IPS-11a (cell line): ENCODE data around the gene COPS9.

Experiments used
- H3K4me3 ChIP-seq: one replicate; pipeline ENCODE4 v1.5.1; 2013; ENCODE audit warnings: low read depth, low read length, control low read depth

Gene COPS9

GRCh38 chr2:240137596-240138253 is 1.6 kb upstream of the COPS9 start:
- H3K4me3 ChIP-seq = no peak overlapping the region

DNA sequence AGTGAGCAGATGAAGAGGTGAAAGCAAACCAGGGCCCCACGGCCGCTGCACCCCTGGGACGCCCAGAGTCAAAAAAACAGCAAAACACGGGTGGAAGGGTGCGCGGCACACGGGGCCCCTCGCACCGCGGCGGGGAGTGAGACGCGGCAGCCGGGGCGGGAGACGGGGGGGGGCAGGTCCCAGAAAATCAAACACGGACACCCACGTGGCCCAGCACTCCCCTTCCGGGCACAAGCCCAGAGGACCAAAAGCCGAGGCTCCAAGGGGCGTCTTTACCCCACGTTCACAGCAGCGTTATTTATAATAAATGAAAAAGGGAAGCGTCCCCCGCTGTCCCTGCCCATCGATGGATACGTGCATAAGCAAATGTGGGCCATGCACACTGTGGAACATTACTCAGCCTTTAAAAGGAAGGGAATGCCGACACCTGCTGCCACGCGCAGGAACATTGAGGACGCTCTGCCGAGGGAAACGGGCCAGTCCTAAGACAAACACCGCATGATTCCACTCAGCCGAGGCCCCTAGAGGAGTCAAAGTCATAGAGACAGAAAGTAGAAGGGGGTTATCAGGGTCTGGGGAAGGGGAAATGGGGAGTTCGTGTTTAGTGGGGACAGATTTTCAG is 677 bp upstream of the COPS9 start:
- peak overlapping the region; percentile 89 for H3K4me3 ChIP-seq

- H3K4me3 ChIP-seq = peak overlapping the region; percentile 89
Observed at GRCh38 chr2:240135706-240136012, 446 bp downstream of the COPS9 start.

DNA sequence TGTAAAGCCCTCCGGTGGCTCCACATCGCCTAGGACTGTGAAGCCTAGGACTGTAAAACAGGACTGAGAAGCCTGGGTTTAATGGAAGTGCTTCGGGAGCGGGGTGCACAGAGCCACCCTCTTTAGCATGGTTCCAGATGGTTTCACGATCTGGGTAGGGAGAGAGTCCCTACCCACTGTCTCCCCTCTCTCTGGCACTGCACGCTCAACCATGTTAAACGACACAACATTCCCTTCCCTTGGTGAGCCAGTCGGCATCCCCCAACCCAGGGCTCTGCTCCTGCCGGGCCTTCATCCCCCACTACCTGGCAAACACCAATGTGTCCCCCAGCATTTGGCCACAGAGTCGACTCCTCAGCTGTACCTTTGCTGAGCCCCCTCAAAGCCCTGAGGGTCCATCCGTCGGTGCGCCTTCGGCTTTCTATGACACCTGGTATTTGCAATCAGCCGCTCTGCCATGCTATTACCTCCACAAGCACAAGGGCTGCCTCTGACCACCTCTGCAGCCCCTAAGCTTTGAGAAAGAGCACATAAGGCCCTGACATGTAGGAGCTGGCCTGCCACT is 1.1 kb downstream of the COPS9 start:
- H3K4me3 ChIP-seq = peak overlapping the region; percentile 89

DNA sequence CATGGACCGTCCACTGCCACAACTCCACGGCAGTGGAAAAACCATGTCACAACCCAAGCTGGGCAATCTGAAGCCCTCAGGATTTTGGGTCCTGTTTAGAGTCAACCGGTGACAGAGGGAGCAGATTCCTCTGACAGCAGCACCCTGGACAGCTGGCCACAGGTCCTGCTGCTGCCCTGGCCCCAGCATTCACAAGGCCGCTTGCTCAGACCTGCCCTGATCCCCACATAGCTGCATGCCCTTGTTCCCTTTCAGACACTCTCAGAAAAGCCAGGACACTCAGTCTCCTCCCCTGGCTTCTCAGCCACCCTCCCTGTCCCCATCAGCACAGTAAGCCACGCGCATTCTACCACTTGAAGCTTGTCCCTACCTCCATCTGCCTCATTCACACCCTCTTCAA is 1.6 kb downstream of the COPS9 start:
- no peak overlapping the region for H3K4me3 ChIP-seq

DNA sequence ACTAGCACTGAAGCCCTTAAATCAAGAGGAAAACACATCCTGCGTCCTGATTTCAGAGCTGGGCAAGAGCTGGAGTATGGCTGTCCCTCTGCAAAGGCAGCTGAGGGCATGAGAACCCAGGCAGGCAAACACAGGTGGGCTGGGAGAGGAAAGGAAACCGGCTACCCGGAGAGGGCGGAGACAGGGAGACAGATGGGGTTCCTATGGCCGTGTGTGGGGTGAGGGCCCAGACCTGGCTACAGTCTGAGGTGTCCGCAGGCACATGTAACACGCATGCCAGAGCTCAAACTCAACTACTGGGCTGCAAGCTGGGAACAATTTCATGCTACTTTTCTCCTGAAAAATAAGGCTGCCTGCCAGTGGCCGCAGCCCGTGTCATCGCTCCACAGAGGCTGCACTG is 2.7 kb downstream of the COPS9 start:
- H3K4me3 ChIP-seq = no peak overlapping the region

DNA sequence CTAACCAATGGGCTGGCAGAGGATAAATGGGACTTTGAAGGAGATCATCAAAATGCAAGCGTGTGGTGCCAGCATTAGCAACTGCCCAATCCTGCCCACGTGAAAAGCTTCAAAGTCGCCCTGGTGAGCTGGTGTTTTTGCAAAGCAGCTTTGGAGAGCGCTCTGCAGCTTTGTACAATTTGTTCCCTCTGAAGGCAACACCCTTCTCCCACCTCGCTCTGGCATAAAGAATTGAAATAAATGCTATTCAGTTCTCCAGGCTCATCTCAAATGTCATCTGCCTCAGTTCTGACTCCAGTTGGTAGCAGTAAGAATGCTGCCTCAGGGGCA is 3.5 kb downstream of the COPS9 start:
- no peak overlapping the region for H3K4me3 ChIP-seq

DNA sequence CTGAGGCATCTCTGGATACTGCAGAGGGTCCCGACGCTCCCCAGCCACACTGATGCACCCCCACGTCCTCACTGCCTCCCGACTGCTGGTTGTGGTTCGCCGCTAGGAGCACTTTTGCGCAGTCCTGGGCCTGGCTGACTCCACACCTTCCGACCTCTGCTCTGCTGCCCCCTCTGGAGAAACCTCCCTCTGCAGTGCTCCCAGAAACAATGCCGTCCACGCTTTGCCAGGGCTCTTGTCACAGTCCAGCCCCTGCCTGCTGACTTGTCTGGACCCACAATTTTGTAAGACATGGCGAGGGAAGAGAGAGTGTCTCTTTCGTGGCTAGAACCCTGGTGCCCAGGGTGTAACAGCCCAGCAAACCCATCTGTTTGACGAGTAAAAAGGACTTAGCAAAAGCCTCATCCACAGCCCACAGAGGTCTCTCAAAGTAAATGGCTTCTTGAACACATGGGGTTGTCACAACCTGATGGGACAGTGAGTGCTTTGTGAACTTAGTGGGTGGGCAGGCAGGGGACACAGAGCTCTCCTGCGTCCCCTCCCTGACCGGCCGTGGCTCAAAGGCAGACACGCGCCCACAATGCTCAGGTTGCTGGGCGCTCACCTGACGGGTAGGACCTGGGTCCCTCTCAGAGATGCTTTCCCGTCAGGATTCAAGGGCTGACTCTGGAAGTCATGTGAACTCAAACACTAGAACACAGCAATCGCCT is 4.0 kb downstream of the COPS9 start:
- no peak overlapping the region for H3K4me3 ChIP-seq

DNA sequence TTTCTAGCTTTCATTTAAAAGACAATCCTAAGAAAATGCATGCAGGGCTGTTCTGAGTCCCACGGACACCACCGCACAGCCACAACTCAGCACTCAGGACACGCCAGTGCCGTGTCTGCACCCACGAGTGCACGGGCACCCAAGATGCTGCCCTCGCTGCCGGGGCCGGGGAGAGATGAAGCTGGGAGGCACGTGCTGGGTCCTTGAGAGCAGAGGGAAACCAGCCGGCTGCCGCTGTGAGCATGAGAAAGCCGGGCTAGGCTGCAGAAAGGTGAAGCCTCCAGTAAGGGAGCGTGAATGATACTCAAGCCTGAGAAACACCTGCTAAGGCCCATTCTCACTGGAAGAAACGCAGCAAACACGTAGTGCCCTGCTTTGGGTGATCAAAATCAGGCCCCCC is 4.8 kb downstream of the COPS9 start:
- H3K4me3 ChIP-seq = no peak overlapping the region

- H3K4me3 ChIP-seq = no peak overlapping the region
Observed at GRCh38 chr2:240130393-240131195, 5.5 kb downstream of the COPS9 start.

- H3K4me3 ChIP-seq = no peak overlapping the region
Observed at GRCh38 chr2:240129731-240130392, 6.2 kb downstream of the COPS9 start.

DNA sequence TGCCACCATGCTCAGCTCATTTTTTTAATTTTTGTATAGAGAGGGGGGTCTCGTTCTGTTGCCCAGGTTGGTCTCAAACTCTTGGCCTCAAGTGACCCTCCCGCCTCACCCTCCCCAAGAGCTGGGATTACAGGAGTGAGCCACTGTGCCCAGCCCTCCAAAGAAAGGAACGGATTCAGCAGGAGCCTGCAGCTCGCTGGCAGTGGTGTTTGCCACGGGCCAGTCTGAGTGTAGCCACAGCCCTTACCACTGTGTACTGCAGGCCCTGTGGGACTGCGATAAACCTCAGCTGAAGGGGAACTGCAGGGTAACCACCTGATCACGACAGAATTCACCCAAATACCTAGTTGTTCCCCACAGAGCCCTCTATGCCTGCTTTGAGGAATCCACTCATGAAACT is 6.8 kb downstream of the COPS9 start:
- H3K4me3 ChIP-seq = no peak overlapping the region

DNA sequence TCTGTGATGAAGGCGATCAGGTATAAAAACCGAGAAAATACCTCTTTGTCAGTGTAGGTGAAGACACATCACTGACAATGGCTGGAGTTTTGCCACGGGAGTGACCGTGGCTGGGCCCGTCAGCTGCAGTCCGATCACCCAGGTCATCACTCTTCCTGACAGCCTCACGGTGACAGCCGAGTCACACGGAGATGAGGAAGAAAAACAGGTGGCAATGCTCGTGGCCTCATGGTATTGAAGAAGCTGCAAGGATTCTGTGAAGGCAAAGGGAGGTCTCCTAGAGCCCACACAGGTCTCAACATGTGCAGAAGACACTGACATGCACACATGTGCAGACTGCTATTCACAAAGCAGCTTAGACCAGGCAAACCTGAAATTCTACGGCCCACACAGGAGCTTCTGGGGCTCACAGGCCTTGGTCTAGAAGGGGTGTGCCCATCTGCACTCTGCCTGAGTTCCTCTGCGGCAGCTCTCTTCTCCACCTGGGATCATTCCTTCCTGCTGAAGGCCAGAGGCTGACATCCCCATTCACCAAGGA is 7.4 kb downstream of the COPS9 start:
- H3K4me3 ChIP-seq = no peak overlapping the region

DNA sequence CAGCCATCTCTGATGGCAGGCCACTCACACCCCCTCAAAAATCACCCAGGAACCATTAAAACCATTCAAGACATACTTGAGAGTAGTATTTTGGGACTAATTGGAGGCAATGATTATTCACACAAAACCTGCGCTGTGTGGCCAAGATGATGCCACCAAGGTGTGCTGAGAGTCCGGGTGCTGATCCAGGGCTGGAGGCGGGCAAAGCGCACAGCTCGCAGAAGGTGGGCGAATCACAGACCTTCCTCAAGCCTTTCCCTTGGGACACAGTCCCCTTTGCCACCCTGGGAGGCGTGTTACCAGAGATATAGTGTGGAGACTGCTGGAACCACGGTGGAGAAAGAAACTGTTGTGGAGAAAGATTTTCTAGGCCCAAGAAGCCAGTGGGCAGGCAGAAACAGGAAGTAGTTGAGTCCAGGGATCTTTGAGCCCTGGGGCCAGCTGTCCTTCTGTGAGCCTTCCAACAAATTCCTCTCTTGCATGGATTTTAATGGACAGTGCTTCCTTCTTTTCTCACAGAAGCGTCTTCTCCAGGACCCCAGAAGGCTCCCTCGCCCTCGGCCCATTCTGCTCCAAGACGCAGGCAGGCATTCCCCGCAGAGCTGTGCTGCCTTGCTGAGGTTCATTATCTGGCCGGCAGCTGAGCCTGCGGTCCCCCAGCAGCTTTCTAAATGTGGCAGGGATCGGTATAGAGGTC is 8.0 kb downstream of the COPS9 start:
- no peak overlapping the region for H3K4me3 ChIP-seq

DNA sequence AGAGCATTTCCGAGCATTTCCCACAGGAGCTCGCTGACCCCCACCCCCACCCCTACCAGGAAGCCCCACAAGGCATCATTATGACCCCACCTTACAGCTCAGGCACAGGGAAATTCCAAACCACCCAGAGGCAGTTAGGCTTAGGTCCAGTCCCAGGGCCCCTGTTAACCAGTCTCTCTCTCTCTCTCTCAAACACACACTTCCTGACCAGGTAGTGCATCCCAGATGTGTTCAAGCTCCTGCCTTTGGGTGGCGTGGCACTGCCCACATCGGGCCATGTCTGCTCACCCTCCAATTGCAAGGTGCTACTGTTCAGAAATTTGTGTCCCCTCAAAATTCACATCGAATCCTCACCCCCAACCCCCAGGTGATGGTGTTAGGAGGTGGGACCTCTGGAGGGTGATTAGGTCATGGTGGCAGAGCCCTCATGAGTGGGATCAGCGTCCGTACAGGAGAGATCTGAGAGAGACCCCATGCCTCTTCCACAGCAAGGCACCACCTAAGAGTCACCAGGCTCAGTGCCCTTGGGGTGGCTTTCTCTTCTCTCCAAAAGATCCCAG is 8.8 kb downstream of the COPS9 start:
- no peak overlapping the region for H3K4me3 ChIP-seq

GRCh38 chr2:240126731-240127130 is 9.4 kb downstream of the COPS9 start:
- H3K4me3 ChIP-seq = no peak overlapping the region

DNA sequence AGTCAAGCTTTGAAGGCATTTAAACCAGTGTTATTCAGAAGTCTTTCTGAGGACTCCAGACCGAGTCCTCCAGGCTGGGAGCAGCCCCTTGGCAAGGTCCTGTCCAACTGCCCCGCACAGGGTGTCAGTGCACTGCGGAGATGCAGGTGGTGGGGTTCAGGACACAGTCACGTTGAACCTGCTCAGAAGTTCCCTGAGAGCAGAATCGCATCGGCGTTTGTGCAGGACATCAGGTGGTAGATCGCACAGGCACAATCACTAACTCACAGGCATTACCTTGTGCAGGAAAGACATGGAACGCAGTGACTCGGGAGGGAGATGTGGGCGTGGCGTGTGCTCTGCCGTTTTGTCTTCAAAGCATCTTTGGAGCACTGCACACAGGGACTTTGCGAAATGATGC is 10.4 kb downstream of the COPS9 start:
- no peak overlapping the region for H3K4me3 ChIP-seq

- no peak overlapping the region for H3K4me3 ChIP-seq
Observed at GRCh38 chr2:240124651-240125030, 11.5 kb downstream of the COPS9 start.

GRCh38 chr2:240123821-240124650 is 12.1 kb downstream of the COPS9 start:
- H3K4me3 ChIP-seq = no peak overlapping the region
